Right cardiac atrium (tissue), 5 donors: ENCODE results near the gene CTNND2. TPM values are rescaled to one million over a fixed set of nuclear protein-coding genes. Genes with fewer than 3 reads are reported as not detected.
A peak's percentile ranks its signal among the peaks of the same experiment; 100 is the strongest.

Experiments used
- ATAC-seq, 2 donors: fragments of 200-7000 bp; cut with Tn5 transposase; one replicate each; pipeline versions ENCODE4 v1.8.0 to v1.9.1; 2020; ENCODE audit warnings: moderate library complexity in 2 of 2, mild to moderate bottlenecking in 1 of 2
- DNase-seq, 3 donors: peaks; one replicate each; pipeline ENCODE4 v3.0.0-alpha.2; 2020
- H3K27ac ChIP-seq: one replicate; pipeline ENCODE4 v1.5.1; 2013; ENCODE audit warnings: mild to moderate bottlenecking, low read length, control low read depth, moderate library complexity
- H3K27me3 ChIP-seq: one replicate; pipeline ENCODE4 v1.6.1; 2013; ENCODE audit not compliant: control insufficient read depth, insufficient read depth
- H3K4me1 ChIP-seq: one replicate; pipeline ENCODE4 v1.6.1; 2013; ENCODE audit warnings: low read length; ENCODE audit not compliant: control insufficient read depth, insufficient read depth
- H3K4me3 ChIP-seq: one replicate; pipeline ENCODE4 v1.5.1; 2013; ENCODE audit warnings: low read length, control low read depth
- H3K9me3 ChIP-seq: one replicate; pipeline ENCODE4 v1.6.1; 2013; ENCODE audit warnings: low read length; ENCODE audit not compliant: control insufficient read depth
- WGBS: extraction: QIAGEN DNeasy Blood & Tissue Kit; methylation state at CpG from one replicate; pipeline ENCODE4 v1.1.7; 2013; 5-methylcytosine and 5-hydroxymethylcytosine counted together
- intact Hi-C, 4 donors: fragments of 100-400 bp; cut with DNase I; formaldehyde crosslinking; loops; one replicate each; pipeline versions ENCODE4 v1.11.0 to v1.14.0; 2022 to 2023
- polyA plus RNA-seq: library from polyadenylated mRNA; stranded (reverse); fragments of 200-250 nt; gene quantifications from one replicate; pipeline ENCODE4 v1.2.3, GENCODE V29; 2013
- total RNA-seq, 4 donors: library from RNA; stranded (reverse); fragmentation: NEBNext Ultra II Directional; extraction: Animal tissue kit (Norgen Biotek cat#: 25700); gene quantifications; one replicate each; pipeline ENCODE4 v1.2.1, GENCODE V29; 2021
- donor health status: healthy with polysubstance abuse.
- donor health status: DM: no; HTN: yes; CAD: no.
- donor health status: DM: no; HTN: no; CAD: no.
- donor health status: DM: no; HTN: yes; CAD: no; lungs with severe emphysema.
- donor health status: DM: yes; HTN: yes; CAD: no.

CTNND2 gene
- total and polyA plus RNA-seq, 5 donors = 2.6 to 14.0 (median 4.8) TPM

GRCh38 chr5:11310158-11310557, 594.1 kb downstream of the CTNND2 start:
- no peak overlapping the region for H3K27ac ChIP-seq
- no peaks in the 10 kb centered on the region for H3K9me3 ChIP-seq
- ATAC-seq (no peak), DNase-seq (no peak)
- intact Hi-C loops = no loop called here
- 47% methylated on average over 2 of the region's 2 CpGs for WGBS
- H3K4me1 ChIP-seq = no peaks in the 10 kb centered on the region
- H3K27me3 ChIP-seq = no peaks in the 10 kb centered on the region
- no peak overlapping the region for H3K4me3 ChIP-seq

- ATAC-seq = no peak
- WGBS = 53% methylated on average over 1 of the region's 1 CpG
Measured at GRCh38 chr5:11306365-11306764, 597.9 kb downstream of the CTNND2 start.

GRCh38 chr5:11305245-11305644, 599.0 kb downstream of the CTNND2 start:
- ATAC-seq = no peak

More at GRCh38 chr5:11306365-11306764, 597.9 kb downstream of the CTNND2 start:
- Histone ChIP-seq H3K27ac (no peak overlapping the region), H3K27me3 (no peaks in the 10 kb centered on the region), H3K4me1 (no peaks in the 10 kb centered on the region), H3K4me3 (no peak overlapping the region), H3K9me3 (peaks cover 2% of the 10 kb centered on the region)
- no peak for DNase-seq
- intact Hi-C loops = no loop called here

GRCh38 chr5:11304641-11305040, 599.6 kb downstream of the CTNND2 start:
- Histone ChIP-seq H3K4me1 (no peaks in the 10 kb centered on the region), H3K27ac (no peak overlapping the region), H3K27me3 (no peaks in the 10 kb centered on the region), H3K9me3 (peaks cover 2% of the 10 kb centered on the region), H3K4me3 (no peak overlapping the region)
- no peak for ATAC-seq
- no peak for DNase-seq
- intact Hi-C loops = no loop called here
- 87% methylated on average over 7 of the region's 7 CpGs for WGBS

More at GRCh38 chr5:11305245-11305644, 599.0 kb downstream of the CTNND2 start:
- DNase-seq = no peak
- WGBS = 80% methylated on average over 3 of the region's 3 CpGs
- Histone ChIP-seq H3K27ac (no peak overlapping the region), H3K4me3 (no peak overlapping the region), H3K9me3 (peaks cover 2% of the 10 kb centered on the region), H3K4me1 (no peaks in the 10 kb centered on the region), H3K27me3 (no peaks in the 10 kb centered on the region)
- intact Hi-C loops = no loop called here

GRCh38 chr5:11302663-11303062, 601.6 kb downstream of the CTNND2 start:
- H3K9me3 ChIP-seq = peaks cover 2% of the 10 kb centered on the region
- H3K4me3 ChIP-seq = no peak overlapping the region
- no peak for DNase-seq
- H3K4me1 ChIP-seq = no peaks in the 10 kb centered on the region
- no peak overlapping the region for H3K27ac ChIP-seq
- WGBS = 85% methylated on average over 2 of the region's 2 CpGs
- intact Hi-C loops = no loop called here
- H3K27me3 ChIP-seq = no peaks in the 10 kb centered on the region
- ATAC-seq = peak in 1 of 2 donors; percentile 16

- ATAC-seq = no peak
- intact Hi-C loops = no loop called here
Measured at GRCh38 chr5:11301171-11301570, 603.1 kb downstream of the CTNND2 start.

GRCh38 chr5:11300736-11301135, 603.5 kb downstream of the CTNND2 start:
- no peak for ATAC-seq
- Histone ChIP-seq H3K9me3 (peaks cover 2% of the 10 kb centered on the region), H3K27me3 (no peaks in the 10 kb centered on the region), H3K4me3 (no peak overlapping the region), H3K27ac (no peak overlapping the region), H3K4me1 (no peaks in the 10 kb centered on the region)
- intact Hi-C loops = no loop called here
- WGBS = 75% methylated on average over 5 of the region's 5 CpGs
- DNase-seq = no peak

More at GRCh38 chr5:11301171-11301570, 603.1 kb downstream of the CTNND2 start:
- no peaks in the 10 kb centered on the region for H3K27me3 ChIP-seq
- peaks cover 2% of the 10 kb centered on the region for H3K9me3 ChIP-seq
- no peak overlapping the region for H3K4me3 ChIP-seq
- no peak for DNase-seq
- no peaks in the 10 kb centered on the region for H3K4me1 ChIP-seq
- no peak overlapping the region for H3K27ac ChIP-seq
- WGBS = 66% methylated on average over 9 of the region's 9 CpGs

- H3K4me1 ChIP-seq = no peaks in the 10 kb centered on the region
- no peak overlapping the region for H3K27ac ChIP-seq
- intact Hi-C loops = no loop called here
- DNase-seq = no peak
- no peak overlapping the region for H3K4me3 ChIP-seq
- peaks cover 2% of the 10 kb centered on the region for H3K9me3 ChIP-seq
- H3K27me3 ChIP-seq = no peaks in the 10 kb centered on the region
- no peak for ATAC-seq
- WGBS = 90% methylated on average over 4 of the region's 4 CpGs
Measured at GRCh38 chr5:11298877-11299276, 605.4 kb downstream of the CTNND2 start.

- 46% methylated on average over 2 of the region's 2 CpGs for WGBS
- intact Hi-C loops = no loop called here
- Histone ChIP-seq H3K4me1 (no peaks in the 10 kb centered on the region), H3K9me3 (no peaks in the 10 kb centered on the region), H3K27me3 (no peaks in the 10 kb centered on the region), H3K27ac (no peak overlapping the region), H3K4me3 (no peak overlapping the region)
- no peak for ATAC-seq
- no peak for DNase-seq
Measured at GRCh38 chr5:11293523-11293922, 610.7 kb downstream of the CTNND2 start.

- ATAC-seq = no peak
- H3K4me1 ChIP-seq = no peaks in the 10 kb centered on the region
Measured at GRCh38 chr5:11292648-11293356, 611.4 kb downstream of the CTNND2 start.

GRCh38 chr5:11289733-11290132, 614.5 kb downstream of the CTNND2 start:
- Histone ChIP-seq H3K9me3 (no peaks in the 10 kb centered on the region), H3K27ac (no peak overlapping the region), H3K4me1 (no peaks in the 10 kb centered on the region), H3K4me3 (no peak overlapping the region), H3K27me3 (no peaks in the 10 kb centered on the region)
- 76% methylated on average over 5 of the region's 5 CpGs for WGBS
- intact Hi-C loops = no loop called here
- ATAC-seq = no peak
- no peak for DNase-seq

More at GRCh38 chr5:11292648-11293356, 611.4 kb downstream of the CTNND2 start:
- Histone ChIP-seq H3K9me3 (no peaks in the 10 kb centered on the region), H3K27me3 (no peaks in the 10 kb centered on the region), H3K27ac (no peak overlapping the region), H3K4me3 (no peak overlapping the region)
- 90% methylated on average over 1 of the region's 1 CpG for WGBS
- no peak for DNase-seq
- intact Hi-C loops = no loop called here
